Tibial artery (tissue), 4 donors: ENCODE results near the gene RADIL.
A peak's percentile ranks its signal among the peaks of the same experiment; 100 is the strongest.

ENCODE experiments used
- DNase-seq, 2 donors: peaks; one replicate each; pipeline ENCODE4 v3.0.0-alpha.2; 2019
- H3K27ac ChIP-seq, 2 donors: fragments of 200-600 bp; sonication (generic) in 1 of 2; 1 replicate in 1 of 2; 2 replicates in 1 of 2; pipeline ENCODE4 v1.5.1; 2018 to 2019; ENCODE audit warnings: mild to moderate bottlenecking in 1 of 2
- H3K27me3 ChIP-seq, 2 donors: fragments of 200-600 bp; sonication (generic) in 1 of 2; one replicate each; pipeline versions ENCODE4 v1.5.1 to v1.6.0; 2016 to 2019
- H3K36me3 ChIP-seq, 3 donors: fragments of 200-600 bp; sonication (generic) in 2 of 3; one replicate each; pipeline ENCODE4 v1.5.1; 2016 to 2019; ENCODE audit warnings: mild to moderate bottlenecking in 2 of 3
- H3K4me1 ChIP-seq, 4 donors: fragments of 200-600 bp; sonication (generic) in 2 of 4; 1 replicate in 3 of 4; 2 replicates in 1 of 4; pipeline ENCODE4 v1.5.1; 2016 to 2019
- H3K4me3 ChIP-seq, 2 donors: fragments of 200-600 bp; sonication (generic) in 1 of 2; 1 replicate in 1 of 2; 2 replicates in 1 of 2; pipeline ENCODE4 v1.5.1; 2018 to 2019; ENCODE audit warnings: mild to moderate bottlenecking in 2 of 2
- H3K9me3 ChIP-seq, 3 donors: fragments of 200-600 bp; sonication (generic) in 1 of 3; one replicate each; pipeline ENCODE4 v1.5.1; 2016 to 2019
- intact Hi-C: fragments of 100-400 bp; cut with DNase I; formaldehyde crosslinking; loops from one replicate; pipeline ENCODE4 v1.15.0; 2023; ENCODE audit warnings: low total_unique reads
- TF ChIP-seq, protein P1 (sequence below), 2 experiments: fragments of 200-600 bp in 1 of 2; fragments of 450-650 bp in 1 of 2; IDR thresholded peaks; one replicate each; pipeline ENCODE4 v1.5.1; 2017 to 2019; ENCODE audit warnings: antibody characterized with exemption in 2 of 2, mild to moderate bottlenecking in 1 of 2, moderate library complexity in 1 of 2

Gene RADIL

DNA sequence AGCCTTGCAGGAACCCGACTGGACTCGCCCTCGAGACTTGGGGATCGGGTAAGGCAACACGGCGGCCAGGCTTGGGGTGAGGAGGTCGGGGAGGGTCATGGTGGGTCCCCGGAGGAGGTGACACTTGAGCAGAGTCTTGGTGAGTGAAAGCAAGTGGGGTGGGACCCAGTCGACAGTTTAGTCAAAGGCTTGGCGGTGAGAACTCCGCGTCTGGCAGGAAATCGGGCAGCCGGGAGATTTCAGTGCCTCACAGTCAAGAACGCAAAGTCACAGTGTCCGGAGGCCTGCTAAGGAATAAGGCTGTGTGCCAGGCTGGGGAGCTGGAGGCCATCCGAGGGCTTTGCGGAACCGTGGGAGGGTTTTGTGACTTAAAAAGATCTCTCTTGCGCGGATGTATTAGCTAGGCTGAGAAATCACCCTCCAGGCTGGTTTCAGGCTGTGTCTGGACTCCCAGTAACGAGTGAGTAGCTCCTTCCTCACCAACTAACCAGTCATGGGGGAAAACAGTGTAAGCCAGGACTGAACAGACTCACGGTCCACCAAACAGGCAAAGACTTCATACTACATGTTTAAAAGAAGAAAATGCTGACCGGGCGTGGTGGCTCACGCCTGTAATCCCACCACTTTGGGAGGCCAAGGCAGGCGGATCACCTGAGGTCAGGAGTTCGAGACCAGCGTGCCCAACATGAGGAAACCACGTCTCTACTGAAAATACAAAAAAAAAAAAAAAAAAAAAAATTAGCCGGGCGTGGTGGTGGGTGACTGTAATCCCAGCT lies 107.5 kb downstream of the RADIL start:
- H3K27ac ChIP-seq = peak overlapping the region; percentile 89 to 97

DNA sequence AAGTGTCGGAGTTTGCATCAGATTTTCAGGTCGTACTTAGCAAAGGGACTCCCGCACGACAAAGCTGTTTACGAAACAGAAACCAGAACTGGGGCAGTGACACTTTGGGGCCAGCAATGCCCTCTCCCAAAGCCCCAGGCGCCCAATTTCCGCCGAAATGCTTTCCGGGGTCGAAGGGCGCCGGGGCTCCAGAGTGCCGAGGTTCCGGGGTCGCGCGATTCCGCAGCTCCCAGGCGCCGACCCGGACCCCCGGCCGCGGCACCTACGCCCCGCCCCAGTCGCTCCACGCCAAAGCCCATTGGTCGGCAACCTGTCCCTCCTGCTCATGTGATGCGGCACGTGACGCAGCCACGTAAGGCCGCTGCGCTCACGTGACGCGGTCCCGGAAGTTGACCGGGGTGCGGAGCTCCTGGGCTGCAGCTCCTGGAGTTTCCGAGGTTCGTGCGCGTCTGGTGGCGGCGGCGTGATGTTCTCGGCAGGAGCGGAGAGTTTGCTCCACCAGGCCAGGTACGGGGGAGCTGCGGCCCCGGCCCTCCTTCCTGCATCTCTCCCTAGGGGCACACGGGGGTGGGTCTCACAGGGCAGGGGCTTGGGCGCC lies 108.2 kb downstream of the RADIL start, which contains the start of gene AP5Z1:
TSS of gene AP5Z1 (plus strand) at position 374 of the 598 bp plus-strand sequence. CDS start at position 467, 93 bp downstream.
- Histone ChIP-seq H3K4me1 (peaks cover 4 to 38% (median 31%) of the 10 kb centered on the region in 4 donors), H3K36me3 (peaks cover 0 to 6% (median 0%) of the 10 kb centered on the region in 3 donors), H3K9me3 (no peaks in the 10 kb centered on the region), H3K27ac (peak within 1 kb of the TSS; percentile 89 to 97), H3K27me3 (no peaks in the 10 kb centered on the region), H3K4me3 (peak within 1 kb of the TSS; percentile 71 to 97)
- DNase-seq = peak; percentile 96 to 97
- TF ChIP-seq, protein P1, sequence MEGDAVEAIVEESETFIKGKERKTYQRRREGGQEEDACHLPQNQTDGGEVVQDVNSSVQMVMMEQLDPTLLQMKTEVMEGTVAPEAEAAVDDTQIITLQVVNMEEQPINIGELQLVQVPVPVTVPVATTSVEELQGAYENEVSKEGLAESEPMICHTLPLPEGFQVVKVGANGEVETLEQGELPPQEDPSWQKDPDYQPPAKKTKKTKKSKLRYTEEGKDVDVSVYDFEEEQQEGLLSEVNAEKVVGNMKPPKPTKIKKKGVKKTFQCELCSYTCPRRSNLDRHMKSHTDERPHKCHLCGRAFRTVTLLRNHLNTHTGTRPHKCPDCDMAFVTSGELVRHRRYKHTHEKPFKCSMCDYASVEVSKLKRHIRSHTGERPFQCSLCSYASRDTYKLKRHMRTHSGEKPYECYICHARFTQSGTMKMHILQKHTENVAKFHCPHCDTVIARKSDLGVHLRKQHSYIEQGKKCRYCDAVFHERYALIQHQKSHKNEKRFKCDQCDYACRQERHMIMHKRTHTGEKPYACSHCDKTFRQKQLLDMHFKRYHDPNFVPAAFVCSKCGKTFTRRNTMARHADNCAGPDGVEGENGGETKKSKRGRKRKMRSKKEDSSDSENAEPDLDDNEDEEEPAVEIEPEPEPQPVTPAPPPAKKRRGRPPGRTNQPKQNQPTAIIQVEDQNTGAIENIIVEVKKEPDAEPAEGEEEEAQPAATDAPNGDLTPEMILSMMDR (IDR thresholded peaks at IDR 0.05) = peak in 1 of 2 experiments; percentile 12
- intact Hi-C loops = no loop called here

More for the DNA sequence above, 107.5 kb downstream of the RADIL start:
- DNase-seq = no peak
- peak overlapping the region; percentile 71 to 97 for H3K4me3 ChIP-seq
- TF ChIP-seq, protein P1 (IDR thresholded peaks at IDR 0.05) = no peak
- intact Hi-C loops = no loop called here
- H3K4me1 ChIP-seq = peaks cover 4 to 38% (median 31%) of the 10 kb centered on the region in 4 donors
- no peaks in the 10 kb centered on the region for H3K9me3 ChIP-seq
- H3K36me3 ChIP-seq = peaks cover 2 to 12% (median 4%) of the 10 kb centered on the region in 3 donors
- no peaks in the 10 kb centered on the region for H3K27me3 ChIP-seq

DNA sequence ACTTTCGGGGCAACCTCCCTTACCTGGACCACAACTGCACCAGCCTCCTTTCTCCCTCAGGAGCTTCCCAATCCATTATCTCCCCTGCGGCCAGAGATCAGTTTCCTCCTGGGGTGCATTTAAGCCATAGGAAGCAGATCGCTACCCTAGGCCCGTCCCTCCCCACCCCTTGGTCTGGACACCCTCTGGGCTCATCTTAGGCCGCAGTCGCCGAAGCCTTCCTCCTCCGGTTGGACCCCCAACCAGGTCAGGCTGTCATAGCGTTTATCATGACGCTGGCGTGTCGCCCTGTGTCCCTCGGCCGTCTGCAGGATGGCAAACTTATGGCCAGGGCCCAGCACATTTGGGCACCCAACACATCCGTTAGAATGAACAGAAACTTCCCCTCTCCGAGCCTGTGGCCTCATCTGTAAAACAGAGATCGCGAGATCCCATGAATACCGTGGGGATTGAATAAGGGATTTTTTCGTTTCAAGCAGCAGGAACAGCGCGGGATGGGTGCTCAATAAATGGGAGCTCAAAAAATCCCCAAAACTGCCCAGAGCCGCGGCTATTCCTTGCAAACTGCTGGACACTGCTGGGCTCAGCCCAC lies 108.8 kb downstream of the RADIL start:
- Histone ChIP-seq H3K36me3 (peaks cover 0 to 6% (median 0%) of the 10 kb centered on the region in 3 donors), H3K4me1 (peaks cover 4 to 38% (median 32%) of the 10 kb centered on the region in 4 donors), H3K27ac (peak overlapping the region; percentile 89 to 97), H3K9me3 (no peaks in the 10 kb centered on the region), H3K4me3 (peak overlapping the region; percentile 71 to 97), H3K27me3 (no peaks in the 10 kb centered on the region)
- intact Hi-C loops = no loop called here
- TF ChIP-seq, protein P1 (IDR thresholded peaks at IDR 0.05) = no peak
- peak in 1 of 2 donors; percentile 41 for DNase-seq

DNA sequence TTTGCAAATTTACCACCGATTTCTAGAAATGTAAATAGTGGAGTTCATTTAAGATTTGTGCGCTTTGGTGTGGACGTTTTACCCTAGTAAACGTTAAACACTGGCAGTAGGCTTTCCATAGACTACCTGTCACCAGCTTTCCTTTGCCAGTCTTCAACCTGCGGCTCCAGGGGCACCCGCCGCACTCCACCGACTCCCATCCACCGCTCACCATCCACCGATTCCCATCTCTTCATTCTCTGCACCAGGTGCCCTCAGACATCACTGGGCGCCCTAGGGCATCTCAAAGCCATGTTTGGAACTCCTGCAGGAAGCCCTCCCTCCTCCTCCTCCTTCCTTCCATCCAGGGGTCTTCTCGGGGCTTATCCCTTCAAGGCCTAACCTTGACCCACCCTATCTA lies 109.5 kb downstream of the RADIL start:
- peaks cover 0 to 6% (median 0%) of the 10 kb centered on the region in 3 donors for H3K36me3 ChIP-seq
- DNase-seq = no peak
- H3K27ac ChIP-seq = peak overlapping the region; percentile 89 to 97
- H3K9me3 ChIP-seq = no peaks in the 10 kb centered on the region
- no peaks in the 10 kb centered on the region for H3K27me3 ChIP-seq
- peaks cover 4 to 44% (median 33%) of the 10 kb centered on the region in 4 donors for H3K4me1 ChIP-seq
- H3K4me3 ChIP-seq = no peak overlapping the region
- TF ChIP-seq, protein P1 (IDR thresholded peaks at IDR 0.05) = no peak
- intact Hi-C loops = no loop called here

DNA sequence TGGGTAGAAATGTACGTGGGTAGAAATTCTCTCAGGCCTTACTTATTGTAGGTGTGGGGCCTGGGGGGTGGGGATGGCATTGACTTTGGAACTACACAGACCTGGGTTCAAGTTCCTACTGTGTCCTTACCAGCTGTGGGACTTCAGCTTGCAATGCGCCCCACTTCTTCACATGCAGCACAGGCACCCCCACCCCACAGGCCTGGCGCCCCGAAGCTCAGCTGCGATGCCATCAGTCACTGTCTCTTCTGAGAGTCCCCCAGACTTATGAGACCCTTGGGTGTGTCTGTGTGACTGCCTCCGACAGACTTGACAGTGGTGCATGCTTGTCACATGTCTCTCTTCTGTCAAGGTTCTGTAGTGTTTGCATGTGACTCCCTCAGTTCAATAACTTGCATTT lies 111.2 kb downstream of the RADIL start:
- TF ChIP-seq, protein P1 (IDR thresholded peaks at IDR 0.05) = no peak
- no peak overlapping the region for H3K4me3 ChIP-seq
- peak overlapping the region in 1 of 2 donors; percentile 14 for H3K27ac ChIP-seq
- no peaks in the 10 kb centered on the region for H3K9me3 ChIP-seq
- peaks cover 0 to 11% (median 6%) of the 10 kb centered on the region in 3 donors for H3K36me3 ChIP-seq
- H3K27me3 ChIP-seq = no peaks in the 10 kb centered on the region
- DNase-seq = no peak
- intact Hi-C loops = no loop called here
- peaks cover 4 to 35% (median 24%) of the 10 kb centered on the region in 4 donors for H3K4me1 ChIP-seq
